ENCODE results near the gene RPS19. TPM values are rescaled to one million over a fixed set of nuclear protein-coding genes. Genes with fewer than 3 reads are reported as not detected.

The RPS19 gene
- total RNA-seq, 4 donors from 2014 or later: 922 to 1,801 (median 1,460) TPM

GRCh38 chr19:41815301-41815700 lies 44.8 kb upstream of the RPS19 start:
- H3K36me3 ChIP-seq: no peaks in the 10 kb centered on the region
- intact Hi-C loops (cut with DNase I): no loop called here

GRCh38 chr19:41816761-41817160 lies 43.3 kb upstream of the RPS19 start:
- Histone ChIP-seq H3K27me3 (peaks cover 0 to 30% (median 0%) of the 10 kb centered on the region in 4 donors), H3K4me3 (no peak overlapping the region), H3K9me3 (no peaks in the 10 kb centered on the region), H3K36me3 (no peaks in the 10 kb centered on the region), H3K4me1 (no peaks in the 10 kb centered on the region), H3K27ac (no peak overlapping the region)
- intact Hi-C loops (cut with DNase I): no loop called here
- DNase-seq: no peak
- 31 to 44% methylated on average over 2 of the region's 2 CpGs for WGBS, 2 donors
- no peak for TF ChIP-seq CTCF (IDR thresholded peaks at IDR 0.05)
- no peak for TF ChIP-seq POLR2A (IDR thresholded peaks at IDR 0.05)

More at GRCh38 chr19:41815301-41815700, 44.8 kb upstream of the RPS19 start:
- TF ChIP-seq POLR2A (IDR thresholded peaks at IDR 0.05): no peak
- TF ChIP-seq CTCF (IDR thresholded peaks at IDR 0.05): no peak
- H3K9me3 ChIP-seq: no peaks in the 10 kb centered on the region
- DNase-seq: no peak
- no peaks in the 10 kb centered on the region for H3K4me1 ChIP-seq
- no peak overlapping the region for H3K27ac ChIP-seq
- peaks cover 0 to 25% (median 0%) of the 10 kb centered on the region in 4 donors for H3K27me3 ChIP-seq
- no peak overlapping the region for H3K4me3 ChIP-seq
- WGBS, 2 donors: 72 to 80% methylated on average over 4 of the region's 4 CpGs

- no peak for TF ChIP-seq POLR2A (IDR thresholded peaks at IDR 0.05)
- peak; percentile 52 to 86 (median 66) for TF ChIP-seq CTCF (IDR thresholded peaks at IDR 0.05)
- peaks cover 0 to 43% (median 0%) of the 10 kb centered on the region in 4 donors for H3K27me3 ChIP-seq
- H3K4me1 ChIP-seq: no peaks in the 10 kb centered on the region
- H3K27ac ChIP-seq: no peak overlapping the region
- no peaks in the 10 kb centered on the region for H3K9me3 ChIP-seq
- DNase-seq: no peak
- H3K4me3 ChIP-seq: no peak overlapping the region
- 32 to 37% methylated on average over 11 of the region's 12 CpGs for WGBS, 2 donors
- H3K36me3 ChIP-seq: no peaks in the 10 kb centered on the region
- intact Hi-C loops (cut with DNase I): no loop called here
These were observed 38.9 kb upstream of the RPS19 start for GRCh38 chr19:41821003-41821735.

- 62 to 68% methylated on average over 12 to 13 of the region's 13 CpGs for WGBS, 2 donors
- Histone ChIP-seq H3K27ac (no peak overlapping the region), H3K4me3 (no peak overlapping the region), H3K9me3 (no peaks in the 10 kb centered on the region), H3K36me3 (no peaks in the 10 kb centered on the region), H3K27me3 (peaks cover 0 to 66% (median 0%) of the 10 kb centered on the region in 4 donors), H3K4me1 (no peaks in the 10 kb centered on the region)
- no peak for DNase-seq
- TF ChIP-seq POLR2A (IDR thresholded peaks at IDR 0.05) (no peak), CTCF (IDR thresholded peaks at IDR 0.05) (no peak)
- intact Hi-C loops (cut with DNase I): no loop called here
These were observed 21.9 kb upstream of the RPS19 start for GRCh38 chr19:41837981-41838708.

GRCh38 chr19:41839211-41839610 lies 20.8 kb upstream of the RPS19 start:
- no peak for DNase-seq
- intact Hi-C loops (cut with DNase I): no loop called here
- H3K4me1 ChIP-seq: no peaks in the 10 kb centered on the region
- TF ChIP-seq CTCF (IDR thresholded peaks at IDR 0.05): no peak
- no peak for TF ChIP-seq POLR2A (IDR thresholded peaks at IDR 0.05)
- 55 to 63% methylated on average over 1 to 2 of the region's 2 CpGs for WGBS, 2 donors
- no peak overlapping the region for H3K27ac ChIP-seq
- H3K27me3 ChIP-seq: peaks cover 0 to 66% (median 0%) of the 10 kb centered on the region in 4 donors
- no peaks in the 10 kb centered on the region for H3K36me3 ChIP-seq
- no peak overlapping the region for H3K4me3 ChIP-seq
- no peaks in the 10 kb centered on the region for H3K9me3 ChIP-seq

Measured in esophagus squamous epithelium (tissue), 5 donors.